Ovary (tissue), 9 donors: ENCODE data around the gene TYW5. TPM values are rescaled to one million over a fixed set of nuclear protein-coding genes. Genes with fewer than 3 reads are reported as not detected.

Experiments used
- DNase-seq, 5 donors: peaks; one replicate each; pipeline ENCODE4 v3.0.0-alpha.2; 2019 to 2020
- H3K27ac ChIP-seq, 2 donors: fragments of 200-600 bp; one replicate each; pipeline versions ENCODE4 v1.5.1 to v1.8.0; 2019 to 2022
- H3K27me3 ChIP-seq: fragments of 200-600 bp; one replicate; pipeline ENCODE4 v1.8.0; 2022
- H3K36me3 ChIP-seq: fragments of 200-600 bp; sonication (generic); one replicate; pipeline ENCODE4 v1.5.1; 2019
- H3K4me1 ChIP-seq: one replicate; pipeline ENCODE4 v1.8.1; 2013; ENCODE audit warnings: mild to moderate bottlenecking, moderate library complexity; ENCODE audit not compliant: insufficient read depth
- H3K4me3 ChIP-seq: fragments of 200-600 bp; sonication (generic); one replicate; pipeline ENCODE4 v1.5.1; 2017
- H3K9me3 ChIP-seq, 2 donors: fragments of 200-600 bp in 1 of 2; sonication (generic) in 1 of 2; one replicate each; pipeline versions ENCODE4 v1.5.1 to v1.8.1; 2013 to 2019; ENCODE audit warnings: mild to moderate bottlenecking in 1 of 2, moderate library complexity in 1 of 2
- CTCF ChIP-seq, 3 donors: fragments of 450-650 bp in 2 of 3; fragments of 200-600 bp in 1 of 3; IDR thresholded peaks; one replicate each; pipeline versions ENCODE4 v1.5.1 to v1.8.0; 2016 to 2022; ENCODE audit warnings: antibody characterized with exemption in 3 of 3, mild to moderate bottlenecking in 1 of 3
- EP300 ChIP-seq: sonication (generic); formaldehyde crosslinking; IDR thresholded peaks from one replicate; pipeline ENCODE4 v1.6.1; 2017; ENCODE audit warnings: antibody characterized with exemption
- POLR2A ChIP-seq: fragments of 450-650 bp; IDR thresholded peaks from one replicate; pipeline ENCODE4 v1.6.1; 2017; ENCODE audit warnings: antibody characterized with exemption, mild to moderate bottlenecking, moderate library complexity
- WGBS, 3 donors: extraction: QIAGEN DNeasy Blood & Tissue Kit in 1 of 3; methylation state at CpG; one replicate each; pipeline versions ENCODE4 v1.1.5 to v1.1.7; 2013 to 2017; 5-methylcytosine and 5-hydroxymethylcytosine counted together
- intact Hi-C, 4 donors: fragments of 100-400 bp; cut with DNase I; formaldehyde crosslinking; loops; one replicate each; pipeline versions ENCODE4 v1.11.0 to v1.15.1; 2022 to 2023
- polyA plus RNA-seq, 2 donors: library from polyadenylated mRNA; stranded (reverse); fragments of 200-250 nt in 1 of 2; fragments of 350-450 nt in 1 of 2; fragmentation: Illumina TruSeq in 1 of 2; extraction: RNeasy Lipid Tissue Mini Kit (QIAGEN cat#74804) in 1 of 2; gene quantifications; one replicate each; pipeline ENCODE4 v1.2.3, GENCODE V29; 2013 to 2014
- small RNA-seq: library from RNA; depleted of rRNA; stranded (forward); fragments of <200 nt; gene quantifications from one replicate; pipeline ENCODE3, GENCODE V24; 2016
- total RNA-seq, 7 donors: library from RNA; depleted of rRNA in 2 of 7; stranded (reverse); fragments of >200 nt in 2 of 7; fragmentation: NEBNext Ultra II Directional in 3 of 7; extraction: Animal tissue kit (Norgen Biotek cat#: 25700) in 3 of 7; gene quantifications; one replicate each; pipeline versions ENCODE4 v1.1.0 to v1.2.4, GENCODE V29; 2016 to 2023
- donor health status: DM: no; HTN: no; CAD: no; lungs with moderate emphysema.
- donor health status: DM: no; HTN: no; CAD: no.
- donor health status: Bipolar disorder and iron deficiency.
- donor health status: DM: yes; HTN: yes; CAD: no.
- donor health status: DM: no; HTN: no; CAD: no.
- donor health status: DM: yes; HTN: yes; CAD: no.

The TYW5 gene
- total and polyA plus RNA-seq, 9 donors: 2.8 to 7.5 (median 5.7) TPM

GRCh38 chr2:199883474-199884212 is 71.6 kb downstream of the TYW5 start:
- no peaks in the 10 kb centered on the region for H3K27me3 ChIP-seq
- intact Hi-C loops: no loop called here

GRCh38 chr2:199882667-199883066 is 72.6 kb downstream of the TYW5 start:
- no peaks in the 10 kb centered on the region for H3K9me3 ChIP-seq
- TF ChIP-seq POLR2A (no peak), EP300 (no peak), CTCF (IDR thresholded peaks at IDR 0.05) (no peak)
- no peaks in the 10 kb centered on the region for H3K36me3 ChIP-seq
- no peaks in the 10 kb centered on the region for H3K27me3 ChIP-seq
- H3K27ac ChIP-seq: no peak overlapping the region
- intact Hi-C loops: no loop called here
- no peaks in the 10 kb centered on the region for H3K4me1 ChIP-seq
- H3K4me3 ChIP-seq: no peak overlapping the region
- no peak for DNase-seq

More at GRCh38 chr2:199883474-199884212, 71.6 kb downstream of the TYW5 start:
- Histone ChIP-seq H3K27ac (no peak overlapping the region), H3K4me1 (no peaks in the 10 kb centered on the region), H3K9me3 (no peaks in the 10 kb centered on the region), H3K4me3 (no peak overlapping the region), H3K36me3 (no peaks in the 10 kb centered on the region)
- no peak for TF ChIP-seq POLR2A
- TF ChIP-seq CTCF (IDR thresholded peaks at IDR 0.05): no peak
- no peak for TF ChIP-seq EP300
- DNase-seq: no peak
- WGBS, 3 donors: 81 to 88% (median 82%) methylated on average over 6 of the region's 6 CpGs

Small RNA genes lying within 50 kb of the gene (small RNA-seq; reads per million reads assigned to genes)
- gene RN7SL717P: not detected

Other genes starting within 250 kb of the TYW5 start
- gene FTCDNL1, start 104.3 kb downstream of the TYW5 start, total RNA-seq: 1 to 10 TPM in 6 of 7 donors, under 1 TPM in 1; 0.87 to 3.4 (median 2.1) TPM
- gene FTCDNL1, start 104.3 kb downstream of the TYW5 start, polyA plus RNA-seq: 1 to 10 TPM in 1 of 2 donors, under 1 TPM in 1; 0.56 to 3.2 TPM
- 10 to 100 TPM in 3 of 7 donors, 1 to 10 TPM in 4; 7.5 to 12.6 (median 9.9) TPM for gene C2orf69, start 44.2 kb downstream of the TYW5 start, total RNA-seq
- gene C2orf69, start 44.2 kb downstream of the TYW5 start, polyA plus RNA-seq: 1 to 10 TPM; 4.4 to 4.8 TPM
- 10 to 100 TPM; 10.7 to 18.3 (median 13.5) TPM for gene MAIP1, start 91 bp upstream of the TYW5 start, total RNA-seq
- 10 to 100 TPM; 11.9 to 12.2 TPM for gene MAIP1, start 91 bp upstream of the TYW5 start, polyA plus RNA-seq